Measurements from ENCODE around the gene CRACR2B. TPM values are rescaled to one million over a fixed set of nuclear protein-coding genes. Genes with fewer than 3 reads are reported as not detected.

CRACR2B gene
- total and polyA plus RNA-seq, 2 of the 8 experiments (the other 6 are each of a cell fraction or from before 2014, with no cell fraction given) = 18.2 to 26.4 TPM

GRCh38 chr11:850775-851763 lies 23.4 kb downstream of the CRACR2B start (continued):
- 0 out of 4 replicates have a peak, but pooled peaks of 1 of the 2 experiments have one; percentile 45 for TF ChIP-seq SIN3A (conservative IDR thresholded peaks at IDR 0.05 in 1 of 2, IDR thresholded peaks at IDR 0.05 in 1 of 2; ENCODE audit: low read depth in 1 of 2, low read length in 2 of 2)
- no peak for TF ChIP-seq TEAD4 (IDR thresholded peaks at IDR 0.05; ENCODE audit: low read depth, low read length)
- peak; percentile 65 to 72 for TF ChIP-seq RAD21 (IDR thresholded peaks at IDR 0.05 in 1 of 2, conservative IDR thresholded peaks at IDR 0.05 in 1 of 2; ENCODE audit: low read depth in 2 of 2, low read length in 2 of 2)
- no peak for TF ChIP-seq MAX (IDR thresholded peaks at IDR 0.05)
- TF ChIP-seq RXRA (IDR thresholded peaks at IDR 0.05; ENCODE audit: insufficient read depth, low read depth, low read length) = 0 out of 2 replicates have a peak, but pooled peaks have one; percentile 75

All from H1 (cell line).